ENCODE results near the gene WIPI1.
A peak's percentile ranks its signal among the peaks of the same experiment; 100 is the strongest.
"Not testable (repeated sequence)": the region's sequence is repeated elsewhere in the genome, so short reads cannot be mapped to it uniquely, and the experiment has no call there.

The WIPI1 gene

DNA sequence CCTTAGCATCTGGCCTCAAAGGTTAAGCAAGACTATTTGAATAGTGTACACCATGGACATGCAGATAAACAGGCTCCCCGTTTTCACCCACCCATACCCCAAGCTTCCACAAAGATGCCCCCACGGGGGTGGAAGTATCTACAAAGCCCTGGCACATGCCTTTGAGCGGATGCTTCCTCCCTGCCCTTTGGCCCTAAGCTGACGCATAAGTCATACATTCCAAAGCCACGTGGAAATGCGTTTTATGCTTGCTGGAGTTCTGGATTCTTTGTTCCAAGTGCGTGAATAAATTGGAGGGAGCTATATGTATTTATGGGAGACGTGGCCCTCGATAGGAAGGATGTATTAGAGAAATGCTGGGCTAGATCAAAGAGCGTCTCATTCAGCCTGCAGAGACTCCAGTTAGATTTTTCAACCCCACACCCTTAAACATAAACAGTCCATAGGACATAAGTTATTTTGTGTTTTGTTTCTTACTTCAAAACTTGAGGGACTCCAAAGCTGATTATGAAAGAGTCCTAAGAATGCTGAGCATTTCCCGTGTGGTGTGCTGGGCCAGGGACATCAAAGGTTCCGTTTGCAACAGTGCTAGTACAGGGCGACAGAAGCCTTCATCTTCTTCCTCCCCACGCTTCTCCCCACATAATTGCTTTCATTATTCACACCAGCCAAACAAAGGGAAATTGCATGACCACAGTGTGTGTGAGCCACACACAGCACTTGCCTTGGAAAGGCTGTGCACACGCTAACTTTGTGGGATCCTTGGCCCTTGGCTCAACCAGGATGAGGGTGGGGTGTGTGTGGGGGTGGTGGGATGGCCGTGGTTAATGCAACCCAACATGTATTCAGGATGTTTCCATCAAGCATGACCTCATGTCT is 73.6 kb downstream of the WIPI1 start:
- peak; percentile 28 for DNase-seq

DNA sequence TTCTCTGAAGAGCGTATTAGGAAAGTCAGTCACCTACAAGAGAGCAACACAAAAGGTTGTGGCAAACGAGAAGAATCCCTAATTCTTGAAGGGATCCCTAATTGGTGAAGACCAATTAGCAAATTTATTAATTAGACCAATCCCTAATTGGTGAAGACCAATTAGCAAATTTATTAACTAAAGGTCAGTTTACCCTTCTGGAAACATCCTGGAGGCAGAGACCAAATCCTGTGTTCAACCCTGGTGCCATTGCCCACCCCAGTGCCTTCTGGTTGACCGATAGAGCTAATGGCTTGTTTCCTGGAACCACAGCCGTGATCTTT is 74.2 kb downstream of the WIPI1 start:
- DNase-seq: no peak

DNA sequence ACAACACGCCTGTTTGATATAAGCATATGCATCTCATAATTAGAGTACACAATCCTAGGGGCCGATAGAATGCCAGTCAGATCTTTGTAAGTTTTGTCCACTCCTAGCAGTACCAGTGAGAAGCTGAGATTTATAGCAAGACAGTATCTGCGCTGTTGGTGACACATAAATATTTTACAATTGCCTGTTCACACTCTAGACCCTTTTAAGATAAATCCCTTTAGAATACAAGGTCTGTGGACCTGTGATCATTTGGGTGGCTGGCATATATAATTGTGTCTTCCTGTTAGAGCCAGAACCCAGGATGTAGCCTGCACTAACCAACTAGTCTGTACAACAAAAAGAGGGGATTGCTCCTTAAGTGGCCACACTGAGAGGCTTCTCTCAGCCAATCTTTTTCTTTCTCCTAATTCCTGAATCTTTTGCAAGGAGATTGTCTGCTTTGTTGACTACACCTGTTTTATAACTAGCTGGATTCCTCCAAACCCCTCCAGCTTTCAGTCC is 74.7 kb downstream of the WIPI1 start:
- no peak for DNase-seq

DNA sequence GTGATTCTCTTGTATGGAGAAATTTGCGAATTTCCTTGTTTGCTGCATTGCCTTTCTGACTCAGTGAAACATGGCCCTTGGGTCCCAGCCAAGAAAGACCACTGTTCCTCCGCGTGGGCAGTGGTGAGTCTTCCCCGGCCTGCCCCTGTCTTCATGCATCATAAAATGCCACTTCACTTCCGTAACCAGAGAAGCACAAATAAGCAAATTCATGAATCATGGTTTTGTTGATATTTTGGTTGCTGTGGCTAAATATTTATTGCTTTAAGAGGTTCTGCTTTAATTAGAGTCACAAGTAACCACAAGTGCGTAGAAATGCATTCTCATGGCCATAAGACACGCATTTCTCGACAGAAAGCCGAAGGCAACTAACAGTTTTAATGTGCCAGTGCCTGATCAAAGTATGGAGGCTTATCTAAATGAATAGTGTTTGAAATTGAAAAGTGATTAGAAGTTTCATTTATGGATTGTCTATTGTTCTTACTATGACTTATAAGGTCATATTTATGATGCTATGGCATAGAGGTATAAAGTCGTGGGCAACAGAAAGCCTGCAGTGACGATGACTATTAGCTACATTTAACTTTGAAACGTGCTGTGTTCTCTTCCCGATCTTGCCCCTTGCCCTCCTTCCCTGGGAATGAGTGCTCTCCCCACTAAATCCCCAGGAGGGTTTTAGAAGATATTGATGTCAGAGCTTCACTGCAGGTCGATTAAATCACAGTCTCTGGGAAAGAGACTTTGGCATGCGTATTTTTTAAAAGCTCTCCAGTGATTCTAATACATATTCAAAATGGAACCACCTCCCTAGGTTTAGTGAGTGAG is 76.0 kb downstream of the WIPI1 start:
- DNase-seq: peak; percentile 85

DNA sequence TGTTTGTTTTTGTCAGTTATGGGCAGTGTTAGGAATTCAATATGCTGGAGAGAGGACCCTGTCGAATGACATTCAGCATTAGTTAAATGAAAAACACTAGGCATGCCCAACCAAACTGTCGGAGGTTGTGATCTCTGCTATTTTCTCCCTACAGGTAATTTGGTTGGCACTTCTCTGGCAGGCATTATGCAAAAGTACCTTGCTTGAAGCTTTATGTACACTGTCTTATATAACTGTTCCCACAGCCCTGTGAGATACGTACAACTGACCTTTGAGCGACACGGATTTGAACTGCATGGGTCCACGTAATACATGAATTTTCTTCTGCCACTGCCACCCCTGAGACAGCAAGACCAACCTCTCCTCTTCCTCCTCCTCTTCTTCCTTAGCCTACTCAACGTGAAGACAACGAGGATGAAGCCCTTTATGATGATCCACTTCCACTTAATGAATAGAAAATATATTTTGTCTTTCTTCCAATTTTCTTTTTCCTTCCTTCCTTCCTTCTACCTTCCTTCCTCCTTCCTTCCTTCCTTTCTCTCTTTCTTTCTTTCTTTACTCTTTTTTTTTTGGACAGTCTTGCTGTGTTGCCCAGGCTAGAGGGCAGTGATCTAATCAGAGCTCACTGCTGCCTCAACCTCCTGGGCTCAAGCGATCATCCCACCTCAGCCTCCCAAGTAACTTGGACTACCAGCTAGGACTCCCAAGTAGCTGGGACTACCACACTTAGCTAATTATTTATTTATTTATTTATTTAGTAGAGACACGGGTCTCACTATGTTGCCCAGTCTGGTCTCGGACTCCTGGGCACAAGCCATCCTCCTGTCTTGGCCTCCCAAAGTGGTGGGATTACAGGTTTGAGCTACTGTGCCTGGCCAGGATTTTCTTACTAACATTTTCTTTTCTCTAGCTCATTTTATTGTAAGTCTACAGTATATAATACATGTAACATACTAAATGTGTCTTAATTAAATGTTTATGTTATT is 77.3 kb downstream of the WIPI1 start:
- no peak for DNase-seq

DNA sequence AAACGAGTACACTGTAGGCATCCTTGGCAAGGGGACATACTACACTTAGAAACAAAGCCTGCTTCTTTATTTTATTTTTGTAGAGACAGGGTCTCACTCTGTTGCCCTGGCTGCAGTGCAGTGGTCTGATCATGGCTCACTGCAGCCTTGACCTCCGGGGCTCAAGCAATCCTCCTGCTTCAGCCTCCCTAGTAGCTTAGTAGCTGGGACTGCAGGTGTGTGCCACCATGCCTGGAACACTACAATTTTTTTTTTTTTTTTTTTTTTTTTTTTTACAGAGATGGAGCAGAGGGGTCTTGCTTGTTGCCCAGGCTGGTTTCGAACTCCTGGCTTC is 78.2 kb downstream of the WIPI1 start:
- no peak for DNase-seq

DNA sequence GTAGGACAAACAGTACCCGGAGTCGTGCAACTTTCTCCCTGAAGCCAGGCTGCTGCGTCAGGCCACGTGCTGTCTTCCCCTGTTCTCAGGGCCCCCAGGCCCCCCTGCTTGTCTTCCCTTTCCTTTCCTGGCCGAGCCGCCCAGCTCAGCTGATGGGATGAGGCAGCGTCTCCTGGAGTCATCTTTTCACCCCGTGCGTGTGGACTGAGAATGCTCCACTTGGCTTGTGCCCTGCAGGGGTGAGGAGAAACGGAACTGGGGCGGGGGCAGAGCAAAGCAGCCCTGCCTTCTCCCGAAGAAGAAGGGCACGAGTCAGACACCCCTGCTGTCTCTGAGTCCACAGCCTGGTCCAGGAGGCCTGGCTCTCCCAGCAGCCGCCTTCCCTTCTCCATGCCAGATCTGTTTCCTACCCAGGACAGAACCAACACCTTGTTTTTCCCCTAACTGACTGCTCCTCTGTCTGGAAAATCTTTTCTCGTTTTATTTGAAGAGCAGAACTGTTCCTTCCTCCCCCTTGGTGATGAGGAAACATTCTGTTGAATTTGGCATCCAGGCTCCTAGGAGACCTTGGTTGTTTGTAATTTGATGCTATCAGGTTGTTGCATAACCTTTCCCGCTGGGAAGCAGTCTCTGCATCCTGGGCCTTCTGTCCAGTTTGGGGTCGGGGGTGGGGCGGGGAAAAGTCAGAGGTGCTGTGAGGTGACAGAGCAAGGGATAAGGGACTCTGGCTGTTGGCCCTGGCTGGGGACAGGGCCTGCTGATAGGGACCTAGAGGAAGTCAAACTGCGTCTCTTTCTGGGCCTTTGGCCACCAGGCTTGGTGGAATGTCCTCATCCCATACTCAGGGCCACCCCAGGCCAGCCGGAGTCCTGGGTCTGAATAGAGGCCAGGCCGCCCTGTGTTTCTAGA is 78.8 kb downstream of the WIPI1 start:
- DNase-seq: peak; percentile 89

DNA sequence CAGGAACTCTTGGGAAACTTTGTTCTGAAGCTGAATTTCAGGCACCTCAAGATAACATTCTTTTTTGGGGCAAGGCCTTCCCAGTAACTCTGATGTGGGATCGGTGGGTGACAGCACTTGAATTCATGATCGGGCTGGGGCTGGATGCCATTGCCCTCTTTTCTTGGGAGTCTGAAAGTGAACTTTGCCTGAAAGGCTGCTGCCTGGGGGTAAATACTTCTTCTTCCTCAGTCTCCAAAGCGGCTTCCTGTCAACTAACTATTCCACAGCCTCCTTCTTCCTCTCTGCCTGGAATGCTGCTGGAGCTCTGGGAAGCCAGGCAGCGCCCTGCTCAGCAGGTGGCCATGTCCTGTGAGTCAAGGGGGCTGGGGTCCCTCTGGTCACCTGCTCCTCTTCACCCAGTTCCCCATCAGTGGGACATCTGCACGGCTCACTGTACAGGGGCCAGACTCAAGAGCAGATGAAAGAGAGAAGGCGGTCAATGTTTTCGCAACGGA is 79.5 kb downstream of the WIPI1 start:
- no peak for DNase-seq

DNA sequence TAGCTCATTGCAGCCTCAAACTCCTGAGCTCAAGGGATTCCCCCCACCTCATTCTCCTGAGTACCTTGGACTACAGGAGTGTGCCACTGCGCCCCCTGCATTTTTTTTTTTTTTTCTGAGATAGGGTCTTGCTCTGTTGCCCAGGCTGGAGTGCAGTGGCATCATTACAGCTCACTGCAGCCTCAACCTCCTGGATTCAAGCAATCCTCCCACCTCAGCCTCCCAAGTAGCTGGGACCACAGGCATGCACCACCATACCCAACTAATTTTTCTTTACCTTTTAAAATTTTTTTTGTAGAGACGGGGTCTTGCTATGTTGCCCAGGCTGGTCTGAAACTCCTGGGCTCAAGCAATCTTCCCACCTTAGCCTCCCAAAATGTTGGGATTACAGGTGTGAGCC is 81.1 kb downstream of the WIPI1 start:
- DNase-seq: not testable (repeated sequence)

DNA sequence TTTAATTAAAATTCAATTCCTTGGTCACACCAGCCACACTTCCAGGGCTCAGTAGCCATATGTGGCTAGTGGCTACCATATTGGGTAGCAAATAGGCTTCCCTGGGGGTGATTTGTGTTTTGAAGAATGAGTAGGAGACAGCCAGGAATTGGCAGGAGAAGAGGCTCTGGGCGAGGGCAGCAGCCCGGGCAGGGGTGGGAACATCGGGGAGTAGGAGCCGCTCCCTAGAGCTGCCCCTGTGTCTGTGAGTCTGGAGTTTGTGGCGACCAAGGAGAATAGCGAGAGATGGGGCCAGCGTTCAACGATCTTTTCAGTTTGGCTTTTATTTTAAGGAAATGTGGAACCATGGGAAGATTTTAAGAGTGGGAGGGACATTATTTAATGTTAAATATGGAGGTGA is 81.7 kb downstream of the WIPI1 start:
- no peak for DNase-seq

All from T1000 (cell line).